Mesendoderm (in vitro differentiated cells): Measurements from ENCODE around the gene DNASE1L1.
A peak's percentile ranks its signal among the peaks of the same experiment; 100 is the strongest.

Experiments
- DNase-seq: peaks from one replicate; pipeline ENCODE4 v3.0.0; 2013
- H2AK5ac ChIP-seq: 2 replicates; pipeline ENCODE4 v1.6.1; 2013; ENCODE audit warnings: low read length, inconsistent platforms
- H2BK120ac ChIP-seq: 2 replicates; pipeline ENCODE4 v1.6.1; 2013; ENCODE audit warnings: low read depth, mild to moderate bottlenecking, low read length, moderate library complexity, mixed read lengths
- H2BK15ac ChIP-seq: replicated peaks from 2 replicates; pipeline ENCODE4 v1.6.1; 2013; ENCODE audit warnings: low read depth, mild to moderate bottlenecking, moderate library complexity
- H2BK5ac ChIP-seq: 2 replicates; pipeline ENCODE4 v1.6.1; 2013; ENCODE audit warnings: low read length, inconsistent platforms
- H3K18ac ChIP-seq: 2 replicates; pipeline ENCODE4 v1.6.1; 2013; ENCODE audit warnings: mild to moderate bottlenecking, low read length, mixed read lengths
- H3K23ac ChIP-seq: one replicate; pipeline ENCODE4 v1.6.1; 2013; ENCODE audit warnings: low read length
- H3K27ac ChIP-seq: 2 replicates; pipeline ENCODE4 v1.5.1; 2013; ENCODE audit warnings: low read depth, mild to moderate bottlenecking, inconsistent platforms, low read length, moderate library complexity
- H3K27me3 ChIP-seq: 2 replicates; pipeline ENCODE4 v1.6.1; 2013; ENCODE audit warnings: low read length, control low read depth, mild to moderate bottlenecking, inconsistent platforms; ENCODE audit not compliant: insufficient read depth, poor library complexity
- H3K36me3 ChIP-seq: 2 replicates; pipeline ENCODE4 v1.6.1; 2013; ENCODE audit warnings: low read length, inconsistent platforms; ENCODE audit not compliant: control insufficient read depth, insufficient read depth
- H3K4ac ChIP-seq: one replicate; pipeline ENCODE4 v1.6.1; 2013; ENCODE audit warnings: low read depth, mild to moderate bottlenecking, low read length, moderate library complexity
- H3K4me1 ChIP-seq: 2 replicates; pipeline ENCODE4 v1.6.1; 2013; ENCODE audit warnings: low read depth, low read length, inconsistent platforms; ENCODE audit not compliant: control insufficient read depth
- H3K4me2 ChIP-seq: 2 replicates; pipeline ENCODE4 v1.6.1; 2013; ENCODE audit warnings: low read length
- H3K4me3 ChIP-seq: 2 replicates; pipeline ENCODE4 v1.5.1; 2013; ENCODE audit warnings: mild to moderate bottlenecking, low read length
- H3K56ac ChIP-seq: one replicate; pipeline ENCODE4 v1.6.1; 2013; ENCODE audit warnings: low read length
- H3K79me1 ChIP-seq: 2 replicates; pipeline ENCODE4 v1.6.1; 2013; ENCODE audit warnings: low read length, inconsistent platforms
- H3K79me2 ChIP-seq: 2 replicates; pipeline ENCODE4 v1.6.1; 2013; ENCODE audit warnings: mild to moderate bottlenecking, low read length; ENCODE audit not compliant: control insufficient read depth, insufficient read depth
- H3K9ac ChIP-seq: 2 replicates; pipeline ENCODE4 v1.6.1; 2013; ENCODE audit warnings: low read length, inconsistent platforms
- H4K5ac ChIP-seq: one replicate; pipeline ENCODE4 v1.6.1; 2013; ENCODE audit warnings: low read length
- H4K8ac ChIP-seq: one replicate; pipeline ENCODE4 v1.6.1; 2013; ENCODE audit warnings: low read depth, mild to moderate bottlenecking, control low read depth, low read length, moderate library complexity
- WGBS: extraction: QIAGEN DNeasy Blood & Tissue Kit; methylation state at CpG from one replicate; pipeline ENCODE4 v1.1.7; 2013; ENCODE audit warnings: low lambda C conversion rate, missing lambda C conversion rate; ENCODE audit not compliant: insufficient coverage; ENCODE audit errors: extremely low coverage; 5-methylcytosine and 5-hydroxymethylcytosine counted together

DNASE1L1 gene

DNA sequence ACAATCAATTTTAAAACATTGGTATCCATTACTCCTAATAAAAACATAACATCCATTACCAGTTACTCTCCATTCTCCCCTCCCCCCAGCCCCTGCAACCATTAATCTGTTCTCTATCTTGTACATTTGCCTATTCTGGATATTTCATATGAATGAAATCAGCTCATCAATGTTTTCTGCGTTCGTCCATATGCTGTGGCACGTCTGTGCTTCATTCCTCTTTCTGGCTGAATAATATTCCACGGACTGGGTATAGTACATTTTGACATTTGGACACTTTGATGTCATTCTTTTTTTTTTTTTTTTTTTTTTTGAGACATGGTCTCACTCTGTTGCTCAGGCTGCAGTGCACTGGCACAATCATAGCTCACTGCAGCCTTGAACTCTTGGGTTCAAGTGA lies 5.2 kb downstream of the DNASE1L1 start:
- Histone ChIP-seq H3K4me2 (no peak overlapping the region), H2AK5ac (no peak overlapping the region), H3K27ac (no peak overlapping the region), H3K79me2 (peaks cover 10% of the 10 kb centered on the region), H4K5ac (no peak overlapping the region), H3K9ac (no peak overlapping the region), H4K8ac (no peak overlapping the region), H3K36me3 (peaks cover 12% of the 10 kb centered on the region), H3K4me1 (no peaks in the 10 kb centered on the region), H3K56ac (no peak overlapping the region), H3K4me3 (no peak overlapping the region), H3K23ac (no peak overlapping the region), H2BK5ac (no peak overlapping the region), H3K4ac (no peak overlapping the region), H3K79me1 (peaks cover 1% of the 10 kb centered on the region), H2BK15ac (no peak overlapping the region), H3K27me3 (no peaks in the 10 kb centered on the region), H2BK120ac (no peak overlapping the region), H3K18ac (no peak overlapping the region)
- WGBS: no CpG with 5 or more reads among the region's 4 CpGs
- no peak for DNase-seq

GRCh38 chrX:154403192-154403591 lies 5.9 kb downstream of the DNASE1L1 start:
- H3K79me2 ChIP-seq: peaks cover 15% of the 10 kb centered on the region
- no peak overlapping the region for H3K56ac ChIP-seq
- WGBS: no CpG with 5 or more reads among the region's 10 CpGs
- no peak overlapping the region for H4K8ac ChIP-seq
- no peak overlapping the region for H3K4me3 ChIP-seq
- no peak overlapping the region for H2BK15ac ChIP-seq
- no peak overlapping the region for H2BK5ac ChIP-seq
- H3K27ac ChIP-seq: no peak overlapping the region
- H3K4me2 ChIP-seq: no peak overlapping the region
- no peak overlapping the region for H3K9ac ChIP-seq
- H2BK120ac ChIP-seq: no peak overlapping the region
- H3K27me3 ChIP-seq: no peaks in the 10 kb centered on the region
- no peak overlapping the region for H2AK5ac ChIP-seq
- H3K23ac ChIP-seq: no peak overlapping the region
- no peak for DNase-seq
- peaks cover 1% of the 10 kb centered on the region for H3K79me1 ChIP-seq
- no peaks in the 10 kb centered on the region for H3K4me1 ChIP-seq
- peaks cover 12% of the 10 kb centered on the region for H3K36me3 ChIP-seq
- H3K18ac ChIP-seq: no peak overlapping the region
- H3K4ac ChIP-seq: no peak overlapping the region
- H4K5ac ChIP-seq: no peak overlapping the region

DNA sequence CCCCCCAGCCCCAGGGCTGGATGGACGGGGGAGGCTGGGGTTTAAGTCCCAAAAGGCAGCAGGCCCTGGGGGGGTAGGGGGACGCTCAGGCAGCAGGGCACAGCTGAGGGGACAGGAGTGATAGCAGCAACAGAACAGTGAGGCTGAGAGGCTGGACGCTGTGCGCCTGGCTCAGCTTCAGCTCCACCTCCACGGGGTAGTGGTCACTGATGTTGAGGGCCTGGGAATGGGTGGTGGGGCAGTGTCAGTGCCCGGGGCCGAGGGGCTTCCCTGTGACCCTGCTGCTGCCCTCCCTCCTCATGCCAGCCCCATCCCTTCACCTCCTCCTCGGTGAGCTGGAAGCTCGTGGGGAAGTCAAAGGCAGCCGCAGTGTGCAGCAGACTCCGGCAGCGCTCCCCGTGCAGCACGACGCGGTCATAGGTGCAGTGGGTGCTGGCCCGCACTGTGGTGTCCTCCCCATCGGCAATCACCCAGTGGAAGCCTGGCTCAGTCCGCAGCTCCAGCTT lies 6.4 kb downstream of the DNASE1L1 start:
- WGBS: no CpG with 5 or more reads among the region's 19 CpGs
- Histone ChIP-seq H4K5ac (no peak overlapping the region), H3K27ac (no peak overlapping the region), H3K79me1 (peaks cover 1% of the 10 kb centered on the region), H3K36me3 (peaks cover 12% of the 10 kb centered on the region), H3K9ac (no peak overlapping the region), H3K4ac (no peak overlapping the region), H3K23ac (no peak overlapping the region), H3K4me1 (no peaks in the 10 kb centered on the region), H3K18ac (no peak overlapping the region), H4K8ac (no peak overlapping the region), H2BK120ac (no peak overlapping the region), H2BK5ac (no peak overlapping the region), H3K4me2 (no peak overlapping the region), H3K56ac (no peak overlapping the region), H3K4me3 (no peak overlapping the region), H3K27me3 (no peaks in the 10 kb centered on the region), H2AK5ac (no peak overlapping the region), H3K79me2 (peaks cover 15% of the 10 kb centered on the region), H2BK15ac (no peak overlapping the region)
- no peak for DNase-seq

GRCh38 chrX:154401918-154402621 lies 7.0 kb downstream of the DNASE1L1 start:
- Histone ChIP-seq H4K8ac (no peak overlapping the region), H2BK15ac (no peak overlapping the region), H3K4ac (no peak overlapping the region), H3K56ac (no peak overlapping the region), H2AK5ac (no peak overlapping the region), H3K18ac (no peak overlapping the region), H2BK5ac (no peak overlapping the region), H3K4me2 (no peak overlapping the region), H3K4me1 (no peaks in the 10 kb centered on the region), H4K5ac (no peak overlapping the region), H2BK120ac (no peak overlapping the region), H3K9ac (no peak overlapping the region), H3K79me2 (peaks cover 15% of the 10 kb centered on the region), H3K36me3 (peaks cover 12% of the 10 kb centered on the region), H3K27ac (no peak overlapping the region), H3K27me3 (no peaks in the 10 kb centered on the region), H3K79me1 (peaks cover 1% of the 10 kb centered on the region), H3K4me3 (no peak overlapping the region), H3K23ac (no peak overlapping the region)
- DNase-seq: no peak
- no CpG with 5 or more reads among the region's 6 CpGs for WGBS

- Histone ChIP-seq H3K4me3 (no peak overlapping the region), H3K36me3 (peaks cover 12% of the 10 kb centered on the region), H3K79me1 (peaks cover 1% of the 10 kb centered on the region), H3K27me3 (no peaks in the 10 kb centered on the region), H3K27ac (no peak overlapping the region), H3K56ac (no peak overlapping the region), H3K4ac (no peak overlapping the region), H2AK5ac (no peak overlapping the region), H2BK15ac (no peak overlapping the region), H3K18ac (no peak overlapping the region), H3K79me2 (peaks cover 15% of the 10 kb centered on the region), H3K23ac (no peak overlapping the region), H2BK120ac (no peak overlapping the region), H3K4me2 (no peak overlapping the region), H2BK5ac (no peak overlapping the region), H3K4me1 (no peaks in the 10 kb centered on the region), H4K5ac (no peak overlapping the region), H3K9ac (no peak overlapping the region), H4K8ac (no peak overlapping the region)
- no CpG with 5 or more reads among the region's 6 CpGs for WGBS
- peak; percentile 68 for DNase-seq
Measured at GRCh38 chrX:154401045-154401799, 7.8 kb downstream of the DNASE1L1 start.
